Measurements from ENCODE around the gene ZNF503. TPM values are rescaled to one million over a fixed set of nuclear protein-coding genes. Genes with fewer than 3 reads are reported as not detected.

ZNF503 gene
- total RNA-seq, 1 donor from 2014 or later = 6.0 TPM

Other genes with a start within 250 kb of the ZNF503 start
- gene VDAC2, start 191.0 kb downstream of the ZNF503 start, total RNA-seq = 470 TPM
- 32.3 TPM for gene COMTD1, start 165.8 kb downstream of the ZNF503 start, total RNA-seq
- gene LRMDA, start 29.9 kb upstream of the ZNF503 start, total RNA-seq = 22.3 TPM

All from Right ventricle myocardium inferior (tissue), 1 donor.